Measurements from ENCODE around the gene TMC1.

TMC1 gene

GRCh38 chr9:72592502-72593403 lies 71.3 kb downstream of the TMC1 start:
- Histone ChIP-seq H3K9me3 (ENCODE audit: severe bottlenecking) (no peaks in the 10 kb centered on the region), H3K27me3 (ENCODE audit: insufficient read depth, poor library complexity, severe bottlenecking) (no peaks in the 10 kb centered on the region), H3K4me3 (ENCODE audit: severe bottlenecking) (no peak overlapping the region), H3K27ac (ENCODE audit: poor library complexity, severe bottlenecking) (no peak overlapping the region), H3K4me1 (ENCODE audit: insufficient read depth, poor library complexity, severe bottlenecking) (peaks cover 5% of the 10 kb centered on the region), H3K36me3 (ENCODE audit: low read depth) (no peaks in the 10 kb centered on the region)
- DNase-seq (ENCODE audit: low spot score) (no peak), ATAC-seq (ENCODE audit: low read depth) (peak; percentile 81)
- peak; percentile 90 for TF ChIP-seq CTCF (IDR thresholded peaks at IDR 0.05; ENCODE audit: poor library complexity, severe bottlenecking)

DNA sequence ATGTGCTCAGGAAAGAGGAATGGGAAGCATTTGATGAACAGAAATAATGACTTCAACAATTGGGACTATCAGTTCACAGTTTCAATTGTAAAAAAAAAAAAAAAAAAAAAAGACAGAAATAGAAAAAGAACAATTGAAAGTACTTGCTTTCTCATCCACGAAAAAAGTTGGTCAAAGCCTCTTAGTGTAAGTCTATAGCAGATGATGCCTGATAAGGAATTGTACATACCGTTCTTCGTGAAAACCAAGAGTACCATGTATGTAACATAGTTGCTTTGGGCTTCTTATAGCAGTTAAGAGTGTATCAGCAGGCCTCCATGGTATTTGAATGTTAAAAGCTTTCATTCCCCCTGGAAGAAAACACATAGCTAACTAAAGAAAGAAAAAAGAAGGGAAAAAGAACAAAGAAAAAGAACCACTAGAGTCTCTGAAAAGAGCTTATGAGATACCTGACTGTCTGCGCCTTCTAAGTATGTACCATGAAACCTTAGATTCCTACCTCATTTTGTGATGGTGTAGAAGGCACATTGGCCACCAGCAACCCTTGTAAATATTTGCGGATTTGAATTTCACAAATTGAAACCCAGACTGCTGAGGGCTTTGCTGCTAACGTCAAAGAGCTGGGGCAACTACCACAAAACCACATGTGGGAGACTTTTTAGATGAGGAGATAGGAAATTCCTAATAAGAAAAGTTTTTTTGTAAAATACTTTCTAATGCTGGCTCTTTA lies 75.2 kb downstream of the TMC1 start:
- ATAC-seq (ENCODE audit: low read depth), result no peak
- Histone ChIP-seq H3K36me3 (ENCODE audit: low read depth) (no peaks in the 10 kb centered on the region), H3K27ac (ENCODE audit: poor library complexity, severe bottlenecking) (no peak overlapping the region), H3K4me3 (ENCODE audit: severe bottlenecking) (no peak overlapping the region), H3K4me1 (ENCODE audit: insufficient read depth, poor library complexity, severe bottlenecking) (peaks cover 5% of the 10 kb centered on the region), H3K27me3 (ENCODE audit: insufficient read depth, poor library complexity, severe bottlenecking) (no peaks in the 10 kb centered on the region), H3K9me3 (ENCODE audit: severe bottlenecking) (no peaks in the 10 kb centered on the region)
- DNase-seq (ENCODE audit: low spot score), result no peak
- TF ChIP-seq CTCF (IDR thresholded peaks at IDR 0.05; ENCODE audit: poor library complexity, severe bottlenecking), result no peak

DNA sequence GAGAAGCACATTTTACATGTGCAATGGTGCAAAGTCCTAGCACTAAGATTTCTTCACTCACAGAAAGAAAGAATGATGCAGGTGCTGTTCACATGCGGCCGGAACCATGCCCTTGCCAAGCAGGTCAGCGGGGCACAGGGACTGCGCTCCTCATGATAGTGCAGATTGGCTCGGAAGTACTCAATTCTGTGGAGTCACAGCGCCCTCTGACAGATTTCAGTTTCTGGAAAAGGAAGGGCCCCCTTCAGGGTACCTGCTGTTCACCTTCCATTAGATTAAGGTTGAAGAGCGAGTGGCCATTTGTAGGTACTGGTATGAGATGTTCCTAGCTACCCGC lies 75.7 kb downstream of the TMC1 start:
- Histone ChIP-seq H3K27ac (ENCODE audit: poor library complexity, severe bottlenecking) (no peak overlapping the region), H3K36me3 (ENCODE audit: low read depth) (no peaks in the 10 kb centered on the region), H3K4me3 (ENCODE audit: severe bottlenecking) (no peak overlapping the region), H3K9me3 (ENCODE audit: severe bottlenecking) (no peaks in the 10 kb centered on the region), H3K4me1 (ENCODE audit: insufficient read depth, poor library complexity, severe bottlenecking) (peaks cover 5% of the 10 kb centered on the region), H3K27me3 (ENCODE audit: insufficient read depth, poor library complexity, severe bottlenecking) (no peaks in the 10 kb centered on the region)
- no peak for TF ChIP-seq CTCF (IDR thresholded peaks at IDR 0.05; ENCODE audit: poor library complexity, severe bottlenecking)
- DNase-seq (ENCODE audit: low spot score) (no peak), ATAC-seq (ENCODE audit: low read depth) (no peak)

GRCh38 chr9:72597601-72598000 lies 76.2 kb downstream of the TMC1 start:
- DNase-seq (ENCODE audit: low spot score) (no peak), ATAC-seq (ENCODE audit: low read depth) (no peak)
- no peak overlapping the region for H3K27ac ChIP-seq (ENCODE audit: poor library complexity, severe bottlenecking)
- no peaks in the 10 kb centered on the region for H3K36me3 ChIP-seq (ENCODE audit: low read depth)
- H3K4me1 ChIP-seq (ENCODE audit: insufficient read depth, poor library complexity, severe bottlenecking), result peaks cover 2% of the 10 kb centered on the region
- no peak overlapping the region for H3K4me3 ChIP-seq (ENCODE audit: severe bottlenecking)
- no peaks in the 10 kb centered on the region for H3K9me3 ChIP-seq (ENCODE audit: severe bottlenecking)
- TF ChIP-seq CTCF (IDR thresholded peaks at IDR 0.05; ENCODE audit: poor library complexity, severe bottlenecking), result no peak
- no peaks in the 10 kb centered on the region for H3K27me3 ChIP-seq (ENCODE audit: insufficient read depth, poor library complexity, severe bottlenecking)
